CD14-positive monocyte (primary cell): ENCODE data around the gene CREB5. TPM values are rescaled to one million over a fixed set of nuclear protein-coding genes. Genes with fewer than 3 reads are reported as not detected.

ENCODE experiments used
- DNase-seq, 3 donors: peaks; one replicate each; pipeline ENCODE4 v3.0.0-alpha.2; 2011 to 2022
- H2AFZ ChIP-seq: 2 replicates; pipeline ENCODE4 v1.6.0; 2012; ENCODE audit warnings: mild to moderate bottlenecking, low read depth, low read length, inconsistent platforms; ENCODE audit not compliant: insufficient read depth, poor library complexity, severe bottlenecking
- H3K27ac ChIP-seq, 2 donors: 1 replicate in 1 of 2; 2 replicates in 1 of 2; pipeline ENCODE4 v1.5.1; 2012 to 2013; ENCODE audit warnings: low read length in 2 of 2, control low read depth in 1 of 2, inconsistent platforms in 1 of 2, low read depth in 1 of 2, mild to moderate bottlenecking in 1 of 2
- H3K27me3 ChIP-seq, 2 donors: one replicate each; pipeline versions ENCODE4 v1.6.0 to v1.6.1; 2011 to 2013; ENCODE audit warnings: low read length in 2 of 2; ENCODE audit not compliant: control insufficient read depth in 2 of 2, insufficient read depth in 2 of 2
- H3K36me3 ChIP-seq, 2 donors: replicated peaks in 1 of 2; 1 replicate in 1 of 2; 2 replicates in 1 of 2; pipeline versions ENCODE4 v1.5.1 to v1.6.1; 2012 to 2013; ENCODE audit warnings: low read length in 2 of 2, control low read depth in 1 of 2, inconsistent platforms in 1 of 2, mild to moderate bottlenecking in 1 of 2; ENCODE audit not compliant: insufficient read depth in 2 of 2, control insufficient read depth in 1 of 2
- H3K4me1 ChIP-seq, 2 donors: 1 replicate in 1 of 2; 2 replicates in 1 of 2; pipeline versions ENCODE4 v1.5.1 to v1.6.1; 2012 to 2013; ENCODE audit warnings: low read length in 2 of 2, control low read depth in 1 of 2, inconsistent platforms in 1 of 2, mild to moderate bottlenecking in 1 of 2, moderate library complexity in 1 of 2; ENCODE audit not compliant: insufficient read depth in 2 of 2, control insufficient read depth in 1 of 2
- H3K4me2 ChIP-seq: replicated peaks from 2 replicates; pipeline ENCODE3; 2012; ENCODE audit warnings: low read length, moderate library complexity, mild to moderate bottlenecking; ENCODE audit not compliant: poor library complexity, severe bottlenecking; ENCODE audit errors: extremely low read depth
- H3K4me3 ChIP-seq, 3 experiments: fragments of 200-600 bp in 1 of 3; sonication (generic) in 1 of 3; replicated peaks in 1 of 3; 1 replicate in 2 of 3; 2 replicates in 1 of 3; pipeline ENCODE4 v1.5.1; 2011 to 2013; ENCODE audit warnings: low read length in 3 of 3, mild to moderate bottlenecking in 3 of 3, control low read depth in 2 of 3, low read depth in 2 of 3, inconsistent platforms in 1 of 3, moderate library complexity in 1 of 3
- H3K79me2 ChIP-seq: 2 replicates; pipeline ENCODE4 v1.6.0; 2012; ENCODE audit warnings: mild to moderate bottlenecking, control low read depth, inconsistent platforms, low read length, moderate library complexity; ENCODE audit not compliant: insufficient read depth
- H3K9ac ChIP-seq: 2 replicates; pipeline ENCODE4 v1.6.0; 2017; ENCODE audit warnings: low read length, mild to moderate bottlenecking; ENCODE audit not compliant: insufficient read depth, poor library complexity, severe bottlenecking
- H3K9me3 ChIP-seq, 2 donors: replicated peaks in 1 of 2; 1 replicate in 1 of 2; 2 replicates in 1 of 2; pipeline versions ENCODE4 v1.5.1 to v1.6.1; 2012 to 2013; ENCODE audit warnings: low read length in 2 of 2, control low read depth in 1 of 2; ENCODE audit not compliant: control insufficient read depth in 1 of 2, insufficient read depth in 1 of 2
- H4K20me1 ChIP-seq: 2 replicates; pipeline ENCODE4 v1.6.0; 2012; ENCODE audit warnings: mild to moderate bottlenecking, low read length, control low read depth, moderate library complexity; ENCODE audit not compliant: insufficient read depth
- H3K27ac Mint-ChIP-seq, 7 donors: one replicate each; pipeline ENCODE4 v1.8.0; 2020; ENCODE audit warnings: mild to moderate bottlenecking in 7 of 7, mixed read lengths in 7 of 7, moderate library complexity in 6 of 7, inconsistent platforms in 2 of 7
- H3K27me3 Mint-ChIP-seq, 3 donors: one replicate each; pipeline ENCODE4 v1.8.0; 2021 to 2022; ENCODE audit warnings: low read depth in 3 of 3, mild to moderate bottlenecking in 3 of 3, mixed read lengths in 3 of 3, moderate library complexity in 3 of 3, inconsistent platforms in 1 of 3
- H3K36me3 Mint-ChIP-seq, 2 donors: one replicate each; pipeline ENCODE4 v1.8.0; 2020; ENCODE audit warnings: mixed read lengths in 2 of 2, inconsistent platforms in 1 of 2, mild to moderate bottlenecking in 1 of 2
- H3K4me1 Mint-ChIP-seq: one replicate; pipeline ENCODE4 v1.8.0; 2020; ENCODE audit warnings: mild to moderate bottlenecking, mixed read lengths
- H3K4me3 Mint-ChIP-seq, 2 donors: one replicate each; pipeline ENCODE4 v1.8.0; 2020; ENCODE audit warnings: mild to moderate bottlenecking in 2 of 2, mixed read lengths in 2 of 2, moderate library complexity in 1 of 2
- H3K9me3 Mint-ChIP-seq, 7 donors: one replicate each; pipeline ENCODE4 v1.8.0; 2020 to 2022; ENCODE audit warnings: mixed read lengths in 7 of 7, mild to moderate bottlenecking in 6 of 7, moderate library complexity in 6 of 7, inconsistent platforms in 2 of 7
- CTCF ChIP-seq: fragments of 200-600 bp; IDR thresholded peaks from one replicate; pipeline ENCODE4 v1.8.0; 2022; ENCODE audit warnings: antibody characterized with exemption, mild to moderate bottlenecking
- WGBS: methylation state at CpG from one replicate; pipeline ENCODE4 v1.1.5; 2013; ENCODE audit warnings: missing lambda C conversion rate; ENCODE audit not compliant: insufficient coverage; 5-methylcytosine and 5-hydroxymethylcytosine counted together
- intact Hi-C, 2 donors: fragments of 100-400 bp; cut with micrococcal nuclease; formaldehyde crosslinking; loops; one replicate each; pipeline versions ENCODE4 v1.15.0 to v1.15.1; 2023
- polyA plus RNA-seq, 3 donors: library from polyadenylated mRNA; depleted of rRNA in 1 of 3; unstranded in 2 of 3; stranded (reverse) in 1 of 3; fragments of 300-500 nt in 2 of 3; fragments of >200 nt in 1 of 3; fragmentation: Illumina TruSeq in 2 of 3; gene quantifications; 1 replicate in 2 of 3; 2 replicates in 1 of 3; pipeline ENCODE4 v1.2.3, GENCODE V29; 2012 to 2021

CREB5 gene
- polyA plus RNA-seq, 3 donors: 25.1 to 72.3 (median 44.2) TPM

- Mint-ChIP-seq H3K9me3 (peaks cover 0 to 2% (median 0%) of the 10 kb centered on the region in 7 donors), H3K27ac (peak overlapping the region in 6 of 7 donors; percentile 3 to 58 (median 48))
Observed at GRCh38 chr7:28681693-28682310, 269.5 kb downstream of the CREB5 start.

GRCh38 chr7:28682801-28683200 lies 270.5 kb downstream of the CREB5 start:
- H3K4me1 ChIP-seq: peaks cover 73 to 82% of the 10 kb centered on the region in 2 donors
- no peaks in the 10 kb centered on the region for H3K27me3 ChIP-seq
- H3K9ac ChIP-seq: no peak overlapping the region
- H3K4me1 Mint-ChIP-seq: peaks cover 21% of the 10 kb centered on the region
- no peak for TF ChIP-seq CTCF
- H2AFZ ChIP-seq: no peak overlapping the region
- H3K4me3 Mint-ChIP-seq: no peak overlapping the region
- H3K4me2 ChIP-seq: no peak overlapping the region
- intact Hi-C loops: loop anchor here (5.0 to 10.0 kb wide), 3 partner anchors 276 to 528 kb away; no protein-coding TSS in a partner anchor
- no peaks in the 10 kb centered on the region for H3K36me3 ChIP-seq
- peaks cover 17% of the 10 kb centered on the region for H3K79me2 ChIP-seq
- no peak for DNase-seq
- WGBS: no CpG with 5 or more reads among the region's 8 CpGs
- peaks cover 0 to 2% (median 0%) of the 10 kb centered on the region in 7 donors for H3K9me3 Mint-ChIP-seq
- H3K9me3 ChIP-seq: no peaks in the 10 kb centered on the region
- H3K27ac Mint-ChIP-seq: peak overlapping the region in 5 of 7 donors; percentile 50 to 68 (median 60)
- no peaks in the 10 kb centered on the region for H3K36me3 Mint-ChIP-seq
- peaks cover 5% of the 10 kb centered on the region for H4K20me1 ChIP-seq
- H3K27ac ChIP-seq: no peak overlapping the region
- no peak overlapping the region for H3K4me3 ChIP-seq
- H3K27me3 Mint-ChIP-seq: no peaks in the 10 kb centered on the region

More at GRCh38 chr7:28681693-28682310, 269.5 kb downstream of the CREB5 start:
- Histone ChIP-seq H3K9me3 (no peaks in the 10 kb centered on the region), H3K4me1 (peaks cover 66 to 75% of the 10 kb centered on the region in 2 donors), H3K4me3 (no peak overlapping the region), H2AFZ (no peak overlapping the region), H3K9ac (no peak overlapping the region), H3K79me2 (peaks cover 7% of the 10 kb centered on the region), H3K27ac (peak overlapping the region in 1 of 2 donors; percentile 52), H4K20me1 (no peaks in the 10 kb centered on the region), H3K36me3 (no peaks in the 10 kb centered on the region), H3K27me3 (no peaks in the 10 kb centered on the region), H3K4me2 (peak overlapping the region; percentile 17)
- Mint-ChIP-seq H3K4me1 (peaks cover 26% of the 10 kb centered on the region), H3K36me3 (no peaks in the 10 kb centered on the region), H3K27me3 (no peaks in the 10 kb centered on the region), H3K4me3 (no peak overlapping the region)
- no peak for TF ChIP-seq CTCF
- WGBS: 50% methylated on average over 2 of the region's 5 CpGs
- intact Hi-C loops: loop anchor here (5.0 to 10.0 kb wide), 3 partner anchors 275 to 527 kb away; no protein-coding TSS in a partner anchor
- peak in 2 of 3 donors; percentile 38 to 52 for DNase-seq
